Superior temporal gyrus (tissue), 1 donor: Measurements from ENCODE around the gene CSF1.
"Not testable (repeated sequence)": the region's sequence is repeated elsewhere in the genome, so short reads cannot be mapped to it uniquely, and the experiment has no call there.

Source experiments
- DNase-seq: peaks from one replicate; pipeline ENCODE4 v3.0.0-alpha.2; 2016; ENCODE audit errors: extremely low spot score

Gene CSF1

DNA sequence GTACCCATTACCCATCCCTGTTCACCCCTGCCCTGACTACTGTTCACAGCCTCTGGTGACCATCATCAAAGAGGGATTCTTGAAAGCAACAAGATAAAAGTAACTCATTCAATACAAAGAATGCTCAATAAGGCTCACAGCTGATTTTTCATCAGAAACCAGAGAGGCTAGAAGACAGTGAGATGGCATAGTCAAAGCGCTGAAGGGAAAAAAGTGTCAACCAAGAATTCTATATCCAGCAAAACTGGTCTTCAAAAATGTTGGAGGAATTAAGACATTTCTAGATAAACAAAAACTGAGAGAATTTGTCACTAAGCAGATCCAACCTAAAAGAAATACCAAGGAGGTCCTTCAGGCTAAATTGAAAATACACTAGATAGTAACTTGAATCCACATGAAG lies 27.1 kb downstream of the CSF1 start:
- no peak for DNase-seq

DNA sequence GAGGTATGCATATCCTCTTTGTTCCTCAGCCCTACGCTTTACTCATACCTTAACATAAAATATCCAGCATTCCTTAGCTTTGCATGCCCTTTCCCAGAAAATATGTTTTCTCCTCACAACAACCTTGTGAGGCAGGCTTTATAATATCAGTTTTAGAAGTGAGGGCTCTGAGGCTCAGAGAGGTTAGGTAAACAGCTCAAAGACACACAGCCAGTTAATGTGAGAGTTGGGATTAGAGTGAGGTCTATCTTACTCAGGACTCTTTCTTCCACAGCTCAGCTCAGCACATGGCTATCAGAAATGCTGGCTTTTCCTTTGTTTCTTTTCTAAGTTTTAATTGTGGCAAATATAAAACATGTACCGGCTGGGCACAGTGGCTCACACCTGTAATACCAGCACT lies 27.9 kb downstream of the CSF1 start:
- DNase-seq = no peak

GRCh38 chr1:109942434-109942833 lies 31.8 kb downstream of the CSF1 start:
- DNase-seq = no peak

- no peak for DNase-seq
These were observed 33.9 kb downstream of the CSF1 start for GRCh38 chr1:109944541-109944940.

DNA sequence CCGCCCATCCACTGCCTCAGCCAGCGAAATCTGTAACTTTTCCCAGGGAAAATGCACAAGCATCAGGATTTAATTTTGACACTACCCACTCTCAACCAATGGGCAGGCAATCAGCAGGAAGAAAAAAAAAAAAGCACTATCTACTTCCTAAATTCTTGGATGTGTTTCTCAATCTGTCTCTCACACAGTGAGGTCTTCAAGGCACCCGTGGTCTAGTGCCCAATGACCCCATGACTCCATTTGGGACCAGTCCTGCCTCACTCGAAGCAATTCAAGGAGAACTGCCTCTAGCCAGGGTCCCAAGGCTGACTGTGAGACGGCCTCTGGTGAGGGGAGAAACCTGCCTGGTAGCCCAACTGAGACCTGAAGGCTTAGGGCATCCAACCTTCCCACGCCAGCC lies 35.9 kb downstream of the CSF1 start:
- no peak for DNase-seq

GRCh38 chr1:109947582-109948284 lies 37.1 kb downstream of the CSF1 start:
- DNase-seq = no peak

DNA sequence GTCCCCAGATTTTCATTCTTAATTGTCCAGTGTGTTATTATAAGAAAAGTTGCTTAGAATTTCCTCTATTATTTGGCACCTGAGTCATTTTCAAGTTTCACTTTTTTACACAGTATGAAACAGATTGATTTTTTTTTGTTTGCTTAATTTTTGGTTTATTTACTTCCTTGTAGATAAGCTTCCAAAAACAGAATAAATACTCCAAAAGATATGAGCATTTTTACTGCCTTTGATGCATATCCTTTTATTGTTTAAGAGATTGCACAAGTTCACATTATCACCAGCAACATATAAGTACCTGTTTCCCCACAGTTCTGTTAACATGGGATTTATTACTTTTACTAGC lies 37.6 kb downstream of the CSF1 start:
- DNase-seq = no peak

- DNase-seq = no peak
These were observed 39.4 kb downstream of the CSF1 start for GRCh38 chr1:109950038-109950437.

GRCh38 chr1:109950509-109950908 lies 39.9 kb downstream of the CSF1 start:
- DNase-seq = no peak

DNA sequence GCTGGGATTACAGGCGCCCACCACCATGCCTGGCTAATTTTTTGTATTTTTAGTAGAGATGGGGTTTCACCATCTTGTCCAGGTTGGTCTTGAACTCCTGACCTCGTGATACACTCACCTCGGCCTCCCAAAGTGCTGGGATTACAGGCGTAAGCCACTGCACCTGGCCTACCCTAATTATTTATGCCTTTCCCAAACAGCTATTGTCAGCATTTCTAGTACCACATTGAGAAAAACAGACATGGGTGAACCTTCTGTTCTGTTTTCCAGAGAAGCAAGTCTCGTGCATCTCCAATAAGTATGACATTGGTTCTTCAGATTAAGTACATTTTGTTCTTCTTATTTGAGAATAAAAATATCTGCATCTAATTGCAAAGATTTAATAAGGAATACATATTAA lies 40.9 kb downstream of the CSF1 start:
- not testable (repeated sequence) for DNase-seq

DNA sequence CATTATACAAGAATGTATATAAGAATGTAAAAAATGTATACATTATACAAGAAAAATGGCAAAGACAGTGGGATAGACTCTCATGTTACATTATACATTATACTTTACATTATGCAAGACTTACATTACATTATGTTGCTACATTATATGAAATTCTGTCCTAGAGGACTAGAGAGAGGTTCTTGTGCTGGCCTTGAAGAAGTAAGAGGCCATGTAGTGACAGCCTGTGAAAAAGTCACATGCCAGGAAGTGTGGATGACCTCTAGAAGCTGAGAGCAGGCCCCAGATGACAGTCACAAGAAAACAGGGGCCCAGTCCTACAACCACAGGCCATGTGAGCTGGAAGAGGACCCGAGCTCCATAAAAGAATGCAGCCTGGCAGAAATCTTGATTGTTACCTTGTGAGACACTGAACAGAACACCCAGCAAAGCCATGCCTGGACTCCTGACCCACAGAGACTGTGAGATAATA lies 43.4 kb downstream of the CSF1 start:
- DNase-seq = no peak

DNA sequence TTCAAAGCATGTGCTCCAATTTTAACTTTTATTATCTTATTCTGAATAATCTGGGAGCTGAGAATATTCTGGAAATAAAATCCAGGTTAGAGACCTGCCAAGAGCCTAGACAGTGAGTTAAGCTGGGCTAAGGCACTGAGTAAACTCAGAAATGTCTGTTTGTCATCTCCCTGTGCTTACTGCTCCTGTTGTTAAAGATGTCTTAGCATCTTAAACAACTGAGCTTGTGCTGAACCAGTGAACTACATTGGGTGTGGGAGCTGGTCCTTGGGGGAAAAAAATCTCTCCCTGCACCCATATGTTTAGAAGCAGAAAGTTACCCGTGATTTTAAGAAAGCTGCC lies 49.0 kb downstream of the CSF1 start:
- no peak for DNase-seq

DNA sequence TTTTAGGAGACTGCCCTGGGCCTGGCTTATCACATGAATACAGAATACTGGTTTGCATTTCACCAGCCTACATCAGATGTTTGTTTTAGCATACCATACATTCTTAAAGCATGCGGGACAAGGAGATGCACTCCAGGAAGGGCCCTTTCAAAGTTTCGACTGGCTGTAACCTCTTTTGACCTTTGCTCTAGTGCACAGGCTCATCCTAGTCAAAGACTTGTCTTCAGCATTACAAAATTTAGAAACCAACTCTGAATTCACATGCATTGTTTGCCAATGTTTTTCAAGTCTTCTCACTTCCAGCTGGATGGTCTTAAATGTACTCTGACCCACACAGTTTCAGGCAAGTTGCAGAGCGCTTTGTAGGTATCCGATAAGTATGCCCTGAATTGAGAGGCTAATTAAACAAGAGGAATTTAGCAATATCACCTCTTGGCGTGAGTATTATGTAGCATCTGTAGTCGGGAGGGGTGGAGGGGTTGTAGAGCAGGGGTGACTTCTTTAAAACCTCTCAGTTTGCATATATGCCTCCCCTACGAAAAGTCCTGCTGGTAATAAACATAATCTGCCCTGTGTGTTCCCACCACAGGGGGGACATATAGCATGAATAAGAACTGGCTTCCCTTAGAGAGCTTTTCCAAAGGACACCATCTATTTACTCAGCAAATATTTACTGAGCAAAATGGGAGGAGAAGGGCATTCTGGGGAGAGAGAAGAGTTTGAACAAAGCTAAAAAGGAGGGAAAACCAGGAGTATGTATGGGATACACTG lies 49.5 kb downstream of the CSF1 start:
- DNase-seq = no peak

DNA sequence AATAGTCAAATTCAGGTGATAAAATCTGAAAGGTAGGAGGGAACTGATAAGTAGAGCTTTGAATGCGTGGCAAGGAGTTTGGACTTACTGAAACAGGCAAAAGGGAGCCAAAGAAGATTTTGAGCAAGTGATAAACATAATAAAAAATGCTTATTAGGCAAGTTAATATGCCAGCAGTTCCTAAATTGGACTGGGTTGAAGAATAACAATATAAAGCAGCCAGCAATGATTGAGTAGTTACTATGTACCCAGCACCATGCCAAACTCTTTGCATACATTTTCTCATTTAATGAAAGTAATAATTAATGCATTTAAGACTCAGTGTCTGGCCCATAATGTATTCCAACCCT lies 50.1 kb downstream of the CSF1 start:
- DNase-seq = no peak

DNA sequence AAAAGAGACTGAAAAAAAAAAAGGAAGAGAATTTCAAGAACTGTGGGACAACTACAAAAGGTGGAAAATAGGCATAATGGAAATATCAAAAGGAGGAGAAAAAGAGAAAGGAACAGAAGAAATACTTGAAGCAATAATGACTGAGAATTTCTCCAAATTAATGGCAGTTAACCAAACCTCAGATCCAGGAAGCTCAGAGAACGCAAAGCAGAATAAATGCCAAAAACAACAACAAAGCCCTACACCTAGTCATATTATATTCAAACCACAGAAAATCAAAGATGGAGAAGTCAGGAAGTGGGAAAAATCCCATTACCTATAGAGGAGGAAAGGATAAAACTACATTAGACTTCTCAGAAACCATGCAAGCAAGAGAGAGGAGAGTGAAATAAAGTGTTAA lies 53.2 kb downstream of the CSF1 start:
- no peak for DNase-seq

DNA sequence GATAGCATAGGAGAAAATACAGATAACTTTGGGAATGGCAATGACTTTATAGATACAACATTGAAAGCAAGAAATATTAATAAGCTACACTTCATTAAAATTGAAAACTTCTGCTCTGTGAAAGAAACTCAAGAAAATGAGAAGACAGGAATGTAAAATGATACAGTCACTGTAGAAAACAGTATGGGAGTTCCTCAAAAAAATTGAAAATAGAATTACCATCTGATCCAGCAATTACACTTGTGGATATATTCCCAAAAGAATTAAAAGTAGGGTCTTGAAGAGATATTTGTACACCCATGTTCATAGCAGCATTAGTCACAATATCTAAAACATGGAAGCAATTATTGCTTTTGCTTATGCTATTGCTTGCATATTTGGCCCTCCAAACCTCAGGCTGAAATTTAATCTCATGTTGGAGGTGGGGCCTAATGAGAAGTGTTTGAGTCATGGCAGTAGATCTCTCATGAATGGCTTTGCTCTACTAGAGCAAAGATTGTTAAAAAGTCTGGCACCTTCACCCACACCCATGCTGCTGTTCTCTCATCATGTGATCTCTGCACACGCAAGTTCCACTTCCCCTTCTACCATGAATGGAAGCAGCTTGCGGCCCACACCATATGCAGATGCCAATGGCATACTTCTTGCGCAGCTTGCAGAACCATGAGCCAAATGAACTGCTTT lies 58.6 kb downstream of the CSF1 start:
- no peak for DNase-seq

DNA sequence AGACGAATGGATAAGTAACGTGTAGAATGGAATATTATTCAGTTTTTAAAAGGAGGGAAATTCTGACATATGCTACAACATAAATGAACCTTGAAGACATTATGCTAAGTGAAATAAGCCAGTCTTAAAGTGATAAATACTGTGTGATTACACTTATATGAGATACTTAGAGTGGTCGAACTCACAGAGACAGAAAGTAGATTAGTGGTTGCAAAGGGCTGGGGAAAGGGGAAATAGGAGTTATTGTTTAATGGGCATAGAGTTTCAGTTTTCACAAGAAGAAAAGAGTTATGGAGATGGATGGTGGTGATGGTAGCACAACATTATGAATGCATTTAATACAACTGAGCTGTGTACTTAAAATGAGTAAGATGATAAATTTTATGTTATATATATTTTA lies 59.3 kb downstream of the CSF1 start:
- no peak for DNase-seq

DNA sequence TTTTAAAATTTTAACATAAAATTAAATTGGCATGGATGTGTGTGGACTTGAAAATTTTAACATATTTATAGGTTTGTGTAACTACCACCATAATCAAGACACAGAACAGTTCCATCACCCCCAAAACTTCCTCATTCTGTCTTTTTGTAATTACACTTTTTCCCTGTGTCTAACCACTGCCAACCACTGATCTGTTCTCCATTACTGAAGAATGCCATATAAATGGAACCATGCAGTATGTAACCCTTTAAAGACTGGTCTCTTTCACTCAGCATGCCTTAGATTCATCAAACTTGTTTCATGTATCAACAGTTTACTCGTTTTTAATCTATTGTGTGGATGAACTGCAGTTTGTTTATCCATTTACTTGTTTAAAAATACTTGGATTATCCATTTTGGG lies 60.9 kb downstream of the CSF1 start:
- DNase-seq = no peak

GRCh38 chr1:109974191-109974590 lies 63.5 kb downstream of the CSF1 start:
- no peak for DNase-seq

GRCh38 chr1:109975718-109976117 lies 65.1 kb downstream of the CSF1 start:
- no peak for DNase-seq

GRCh38 chr1:109976762-109977161 lies 66.1 kb downstream of the CSF1 start:
- no peak for DNase-seq

DNA sequence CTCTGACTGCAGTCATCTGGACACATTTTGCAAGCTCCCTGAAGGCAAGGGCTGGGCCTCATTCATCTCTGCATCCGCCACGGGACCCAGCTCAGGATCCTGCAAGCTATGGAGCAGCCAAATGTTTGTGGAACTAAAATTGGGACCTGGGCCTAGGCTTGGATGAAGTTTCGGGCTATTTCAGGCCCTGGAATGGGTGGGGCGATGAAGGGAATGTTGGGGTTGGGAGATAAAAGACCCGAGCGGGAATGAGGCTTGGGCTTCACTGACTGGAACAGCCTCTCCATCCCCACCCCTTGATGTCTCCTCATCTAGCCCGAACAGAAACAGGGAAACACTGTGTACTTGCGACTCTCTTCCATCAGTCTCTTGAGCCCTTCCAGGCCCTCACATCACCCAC lies 66.6 kb downstream of the CSF1 start:
- no peak for DNase-seq
